ENCODE results near the gene RBM26.

DNA sequence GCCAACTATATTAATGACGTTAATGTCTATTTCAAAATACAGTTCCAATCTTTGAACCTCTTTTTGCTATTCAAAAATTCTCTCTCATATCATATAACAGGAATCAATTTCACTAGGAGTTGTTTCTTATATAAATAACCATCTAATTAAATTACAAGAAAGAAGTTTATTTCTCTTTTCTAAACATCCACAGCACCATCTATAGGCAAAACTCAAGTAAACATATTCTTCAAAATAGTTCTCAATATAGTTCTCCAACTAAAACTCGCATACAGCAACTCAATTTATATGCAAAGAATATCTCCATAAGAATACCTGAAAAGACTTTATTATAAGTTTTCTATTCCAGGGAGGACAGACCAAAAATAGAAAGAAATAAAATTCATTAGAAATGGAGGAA is 65.6 kb downstream of the RBM26 start:
- no peak for TF ChIP-seq POLR2AphosphoS5 (IDR thresholded peaks at IDR 0.05)
- TF ChIP-seq CTCF (IDR thresholded peaks at IDR 0.05) = no peak
- TF ChIP-seq POLR2A (IDR thresholded peaks at IDR 0.05) = no peak
